Gastrocnemius medialis (tissue), 4 donors: ENCODE data around the gene PRDM15.

Experiments
- POLR2A ChIP-seq, 2 donors: fragments of 450-650 bp; IDR thresholded peaks; one replicate each; pipeline ENCODE4 v1.6.1; 2017; ENCODE audit warnings: antibody characterized with exemption in 2 of 2, mild to moderate bottlenecking in 2 of 2, moderate library complexity in 2 of 2
- TF ChIP-seq, protein P1 (sequence below), 5 experiments: fragments of 450-650 bp in 3 of 5; fragments of 200-600 bp in 2 of 5; sonication (generic) in 2 of 5; IDR thresholded peaks in 4 of 5; conservative IDR thresholded peaks in 1 of 5; 1 replicate in 4 of 5; 2 replicates in 1 of 5; pipeline ENCODE4 v1.5.1; 2016 to 2019; ENCODE audit warnings: antibody characterized with exemption in 5 of 5, mild to moderate bottlenecking in 3 of 5, moderate library complexity in 3 of 5

DNA sequence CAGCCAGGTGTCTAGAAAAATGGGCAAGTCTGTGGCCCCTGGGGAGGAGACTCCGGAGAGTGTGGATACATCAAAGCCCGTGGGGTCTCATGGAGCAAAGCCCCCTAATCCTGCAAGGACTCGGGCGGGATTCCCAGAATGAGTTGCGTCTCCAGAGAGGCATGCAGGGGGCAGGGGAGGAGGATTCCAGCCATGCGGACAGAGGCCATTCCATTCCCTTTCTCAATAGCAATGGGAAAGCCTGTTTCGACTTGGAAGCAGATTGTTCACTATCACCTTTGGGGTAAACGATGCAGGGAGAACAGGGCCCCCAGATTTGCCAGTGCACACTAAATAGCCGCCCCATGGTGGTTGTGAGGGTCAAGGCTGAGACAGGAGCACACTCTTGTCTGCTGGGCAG is 15.4 kb upstream of the PRDM15 start:
- TF ChIP-seq, protein P1, sequence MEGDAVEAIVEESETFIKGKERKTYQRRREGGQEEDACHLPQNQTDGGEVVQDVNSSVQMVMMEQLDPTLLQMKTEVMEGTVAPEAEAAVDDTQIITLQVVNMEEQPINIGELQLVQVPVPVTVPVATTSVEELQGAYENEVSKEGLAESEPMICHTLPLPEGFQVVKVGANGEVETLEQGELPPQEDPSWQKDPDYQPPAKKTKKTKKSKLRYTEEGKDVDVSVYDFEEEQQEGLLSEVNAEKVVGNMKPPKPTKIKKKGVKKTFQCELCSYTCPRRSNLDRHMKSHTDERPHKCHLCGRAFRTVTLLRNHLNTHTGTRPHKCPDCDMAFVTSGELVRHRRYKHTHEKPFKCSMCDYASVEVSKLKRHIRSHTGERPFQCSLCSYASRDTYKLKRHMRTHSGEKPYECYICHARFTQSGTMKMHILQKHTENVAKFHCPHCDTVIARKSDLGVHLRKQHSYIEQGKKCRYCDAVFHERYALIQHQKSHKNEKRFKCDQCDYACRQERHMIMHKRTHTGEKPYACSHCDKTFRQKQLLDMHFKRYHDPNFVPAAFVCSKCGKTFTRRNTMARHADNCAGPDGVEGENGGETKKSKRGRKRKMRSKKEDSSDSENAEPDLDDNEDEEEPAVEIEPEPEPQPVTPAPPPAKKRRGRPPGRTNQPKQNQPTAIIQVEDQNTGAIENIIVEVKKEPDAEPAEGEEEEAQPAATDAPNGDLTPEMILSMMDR (IDR thresholded peaks at IDR 0.05 in 4 of 5, conservative IDR thresholded peaks at IDR 0.05 in 1 of 5): no peak
- TF ChIP-seq POLR2A (IDR thresholded peaks at IDR 0.05): no peak
